ENCODE results near the gene ZSCAN5B. TPM values are rescaled to one million over a fixed set of nuclear protein-coding genes. Genes with fewer than 3 reads are reported as not detected.

Gene ZSCAN5B
- total RNA-seq, 4 donors from 2014 or later: not detected

GRCh38 chr19:56145698-56146097 is 51.9 kb downstream of the ZSCAN5B start:
- H3K27ac ChIP-seq: no peak overlapping the region
- intact Hi-C loops (cut with DNase I): no loop called here
- no peaks in the 10 kb centered on the region for H3K27me3 ChIP-seq
- DNase-seq: no peak
- H3K4me1 ChIP-seq: peaks cover 14 to 18% of the 10 kb centered on the region in 2 donors
- no peak overlapping the region for H3K4me3 ChIP-seq (replicated peaks in 1 of 3)
- WGBS, 2 donors: 92 to 98% methylated on average over 10 of the region's 10 CpGs
- H3K36me3 ChIP-seq: peaks cover 12 to 13% of the 10 kb centered on the region in 2 donors
- H3K9me3 ChIP-seq: no peaks in the 10 kb centered on the region
- TF ChIP-seq POLR2A (IDR thresholded peaks at IDR 0.05) (no peak), CTCF (IDR thresholded peaks at IDR 0.05) (no peak)

GRCh38 chr19:56144831-56145230 is 52.8 kb downstream of the ZSCAN5B start:
- no peak for DNase-seq
- Histone ChIP-seq H3K9me3 (no peaks in the 10 kb centered on the region), H3K36me3 (peaks cover 12 to 13% of the 10 kb centered on the region in 2 donors), H3K4me3 (replicated peaks in 1 of 3) (no peak overlapping the region), H3K4me1 (peaks cover 19 to 23% of the 10 kb centered on the region in 2 donors), H3K27me3 (no peaks in the 10 kb centered on the region), H3K27ac (no peak overlapping the region)
- 88 to 92% methylated on average over 12 of the region's 12 CpGs for WGBS, 2 donors
- TF ChIP-seq POLR2A (IDR thresholded peaks at IDR 0.05) (no peak), CTCF (IDR thresholded peaks at IDR 0.05) (no peak)
- intact Hi-C loops (cut with DNase I): no loop called here

DNA sequence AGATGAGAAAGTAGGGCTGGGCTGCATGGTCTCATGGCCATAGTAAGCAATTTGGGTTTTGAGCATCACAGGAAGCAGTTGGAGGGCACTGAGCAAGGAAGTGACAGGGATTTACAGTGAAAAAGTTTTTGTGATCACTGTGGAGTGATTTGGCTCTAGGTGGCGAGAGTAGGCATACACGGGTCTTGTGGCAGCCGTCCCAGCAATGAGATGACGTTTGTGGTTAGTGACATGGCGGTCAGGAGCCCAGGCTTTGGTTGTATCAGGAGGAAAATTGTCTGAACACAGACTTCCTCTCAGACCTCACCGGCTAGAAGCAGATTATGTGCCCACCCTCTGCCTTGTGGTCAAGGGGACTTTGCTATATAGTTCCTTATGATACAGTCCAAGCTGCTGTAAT is 53.2 kb downstream of the ZSCAN5B start:
- intact Hi-C loops (cut with DNase I): no loop called here
- Histone ChIP-seq H3K27ac (no peak overlapping the region), H3K4me1 (peaks cover 21 to 24% of the 10 kb centered on the region in 2 donors), H3K4me3 (replicated peaks in 1 of 3) (no peak overlapping the region), H3K36me3 (peaks cover 12 to 13% of the 10 kb centered on the region in 2 donors), H3K9me3 (no peaks in the 10 kb centered on the region), H3K27me3 (no peaks in the 10 kb centered on the region)
- DNase-seq: no peak
- TF ChIP-seq CTCF (IDR thresholded peaks at IDR 0.05): no peak
- TF ChIP-seq POLR2A (IDR thresholded peaks at IDR 0.05): no peak
- WGBS, 2 donors: 72 to 73% methylated on average over 6 of the region's 6 CpGs

- 73 to 75% methylated on average over 2 to 3 of the region's 4 CpGs for WGBS, 2 donors
- TF ChIP-seq CTCF (IDR thresholded peaks at IDR 0.05): no peak
- TF ChIP-seq POLR2A (IDR thresholded peaks at IDR 0.05): no peak
- intact Hi-C loops (cut with DNase I): no loop called here
- H3K27ac ChIP-seq: peak overlapping the region; percentile 68 to 85 (median 84)
- H3K9me3 ChIP-seq: no peaks in the 10 kb centered on the region
- no peak for DNase-seq
- H3K4me1 ChIP-seq: peaks cover 21 to 30% of the 10 kb centered on the region in 2 donors
- H3K27me3 ChIP-seq: no peaks in the 10 kb centered on the region
- peaks cover 9 to 13% of the 10 kb centered on the region in 2 donors for H3K36me3 ChIP-seq
- no peak overlapping the region for H3K4me3 ChIP-seq (replicated peaks in 1 of 3)
Observed at GRCh38 chr19:56142897-56143434, 54.6 kb downstream of the ZSCAN5B start.

GRCh38 chr19:56142087-56142787 is 55.3 kb downstream of the ZSCAN5B start:
- WGBS, 2 donors: 30 to 40% methylated on average over 17 of the region's 17 CpGs
- peaks cover 27 to 37% of the 10 kb centered on the region in 2 donors for H3K4me1 ChIP-seq

More at GRCh38 chr19:56142087-56142787, 55.3 kb downstream of the ZSCAN5B start:
- intact Hi-C loops (cut with DNase I): no loop called here
- no peaks in the 10 kb centered on the region for H3K27me3 ChIP-seq
- no peaks in the 10 kb centered on the region for H3K9me3 ChIP-seq
- peak; percentile 79 to 87 for DNase-seq
- peak overlapping the region; percentile 84 to 88 (median 85) for H3K27ac ChIP-seq
- peak in 1 of 2 donors; percentile 40 for TF ChIP-seq POLR2A (IDR thresholded peaks at IDR 0.05)
- TF ChIP-seq CTCF (IDR thresholded peaks at IDR 0.05): peak in 1 of 6 experiments; percentile 9
- H3K36me3 ChIP-seq: peaks cover 3 to 7% of the 10 kb centered on the region in 2 donors
- peak overlapping the region in 2 of 3 donors; percentile 27 to 43 for H3K4me3 ChIP-seq (replicated peaks in 1 of 3)

Data from thyroid gland (tissue), 4 donors.